HepG2 (cell line): Measurements from ENCODE around the gene TBC1D20. TPM values are rescaled to one million over a fixed set of nuclear protein-coding genes. Genes with fewer than 3 reads are reported as not detected.
A peak's percentile ranks its signal among the peaks of the same experiment; 100 is the strongest.

Experiments
- AHR ChIP-seq: IDR thresholded peaks from 2 replicates; pipeline ENCODE4 v1.6.1; 2018; ENCODE audit warnings: missing genetic modification reagents, missing compliant biosample characterization
- CCDC6 ChIP-seq: sonication (generic); formaldehyde crosslinking; IDR thresholded peaks from 2 replicates; pipeline ENCODE4 v1.8.1; 2022; ENCODE audit warnings: mild to moderate bottlenecking, missing genetic modification reagents, moderate library complexity
- FIP1L1 ChIP-seq: fragments of 200-400 bp; formaldehyde crosslinking; IDR thresholded peaks from 2 replicates; pipeline ENCODE4 v1.6.1; 2018; ENCODE audit warnings: low read depth, mild to moderate bottlenecking, low read length, moderate library complexity, borderline replicate concordance; ENCODE audit not compliant: insufficient read depth
- HNF4G ChIP-seq, 2 experiments: sonication (generic) in 1 of 2; formaldehyde crosslinking in 1 of 2; IDR thresholded peaks; 2 replicates each; pipeline versions ENCODE4 v1.4.0 to v1.6.1; 2011 to 2020; ENCODE audit warnings: borderline replicate concordance in 2 of 2, low read depth in 2 of 2, mild to moderate bottlenecking in 2 of 2, low read length in 1 of 2, missing genetic modification reagents in 1 of 2, moderate library complexity in 1 of 2
- MZF1 ChIP-seq: sonication (generic); formaldehyde crosslinking; IDR thresholded peaks from 2 replicates; pipeline ENCODE4 v1.8.1; 2023; ENCODE audit warnings: mild to moderate bottlenecking, missing genetic modification reagents, borderline replicate concordance
- SALL2 ChIP-seq: sonication (generic); formaldehyde crosslinking; IDR thresholded peaks from 2 replicates; pipeline ENCODE4 v1.8.1; 2023; ENCODE audit warnings: mild to moderate bottlenecking, missing genetic modification reagents, inconsistent platforms
- ZNF451 ChIP-seq: sonication (generic); formaldehyde crosslinking; IDR thresholded peaks from 2 replicates; pipeline ENCODE4 v1.5.0; 2020; ENCODE audit warnings: mild to moderate bottlenecking, missing genetic modification reagents
- ZNF589 ChIP-seq: sonication (generic); formaldehyde crosslinking; conservative IDR thresholded peaks from 2 replicates; pipeline ENCODE4 v1.8.0; 2022; ENCODE audit warnings: mild to moderate bottlenecking, moderate library complexity, missing genetic modification reagents
- ZNF646 ChIP-seq: sonication (generic); formaldehyde crosslinking; IDR thresholded peaks from 2 replicates; pipeline ENCODE4 v1.9.0; 2021; ENCODE audit warnings: mild to moderate bottlenecking, missing genetic modification reagents
- ZNF720 ChIP-seq: sonication (generic); formaldehyde crosslinking; IDR thresholded peaks from 2 replicates; pipeline ENCODE4 v1.4.0; 2020; ENCODE audit warnings: missing genetic modification reagents
- polyA plus RNA-seq, 8 experiments: library from polyadenylated mRNA; depleted of rRNA in 3 of 8; stranded (reverse) in 7 of 8; unstranded in 1 of 8; fragments of >200 nt; fragmentation: Illumina TruSeq in 4 of 8; extraction: Trizol in 4 of 8; gene quantifications; 2 replicates each; pipeline versions ENCODE4 v1.2.1 to v1.2.3, GENCODE V29; 2011 to 2016; ENCODE audit warnings: low read depth in 4 of 8, missing spikeins in 1 of 8, mixed read lengths in 1 of 8; ENCODE audit not compliant: insufficient read depth in 1 of 8
- total RNA-seq, 5 experiments: library from RNA; depleted of rRNA; stranded (reverse); fragments of >200 nt; fragmentation: Illumina TruSeq; extraction: Trizol; gene quantifications; 2 replicates each; pipeline ENCODE4 v1.2.3, GENCODE V29; 2016; ENCODE audit warnings: low read depth in 1 of 5
- TF ChIP-seq, protein P1 (sequence below): sonication (generic); formaldehyde crosslinking; IDR thresholded peaks from 2 replicates; pipeline ENCODE4 v1.5.1; 2020; ENCODE audit warnings: mild to moderate bottlenecking, missing genetic modification reagents
- TF ChIP-seq, protein P2 (sequence below): fragments of 450-650 bp; IDR thresholded peaks from 2 replicates; pipeline ENCODE4 v1.6.1; 2017; ENCODE audit warnings: mild to moderate bottlenecking
- TF ChIP-seq, protein P3 (sequence below): sonication (generic); formaldehyde crosslinking; IDR thresholded peaks from 2 replicates; pipeline ENCODE4 v1.5.1; 2020; ENCODE audit warnings: missing genetic modification reagents, mild to moderate bottlenecking, borderline replicate concordance

TBC1D20 gene
- total and polyA plus RNA-seq, 2 of the 13 experiments (the other 11 are each of a cell fraction or from before 2014, with no cell fraction given): 36.6 to 47.1 TPM

DNA sequence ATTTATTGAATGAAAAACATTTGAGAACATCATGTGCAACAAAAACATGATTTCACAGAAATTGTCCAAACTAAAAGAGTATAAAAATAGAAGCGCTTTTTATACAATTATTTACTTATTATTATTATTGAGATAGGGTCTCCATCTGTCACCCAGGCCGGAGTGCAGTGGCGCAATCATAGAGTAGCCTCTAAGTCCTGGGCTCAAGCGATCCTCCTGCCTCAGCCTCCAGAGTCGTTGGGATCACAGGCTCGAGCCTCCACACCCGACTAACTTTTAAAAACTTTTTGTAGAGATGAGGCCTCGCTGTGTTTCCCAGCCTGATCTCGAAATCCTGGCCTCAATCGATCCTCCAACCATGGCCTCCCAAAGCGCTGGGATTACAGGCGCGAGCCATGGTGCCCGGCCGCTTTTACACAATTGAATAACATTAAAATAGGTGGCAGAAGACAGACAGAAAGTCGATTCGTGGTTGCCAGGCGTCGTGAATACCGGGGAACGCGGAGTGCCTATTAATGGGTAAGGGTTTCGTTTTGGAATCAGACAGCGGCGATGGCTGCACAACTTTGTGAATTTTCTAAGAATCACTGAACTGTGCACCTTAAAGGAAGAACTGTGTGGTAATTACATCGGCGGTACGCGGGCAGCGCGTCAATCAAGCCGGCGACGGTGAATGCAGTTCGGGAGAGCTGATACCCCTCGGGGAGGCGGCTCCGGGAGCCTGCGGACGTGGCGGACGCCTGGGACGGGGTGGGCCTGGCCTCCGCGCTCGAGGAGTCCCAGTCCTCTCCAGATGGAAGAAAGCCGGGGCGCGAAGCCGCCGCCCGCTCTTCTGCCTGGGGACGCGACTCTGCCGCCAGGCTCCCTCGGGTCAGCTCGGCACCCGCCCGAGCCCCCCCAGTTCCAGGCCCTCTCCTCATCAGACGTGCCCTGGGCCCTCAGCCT is 807 bp downstream of the TBC1D20 start (continued):
- TF ChIP-seq ZNF589 (CRISPR knock-in tag): no peak; the same call in 1 of the 2 replicates
- TF ChIP-seq FIP1L1: no peak
- TF ChIP-seq, protein P1, sequence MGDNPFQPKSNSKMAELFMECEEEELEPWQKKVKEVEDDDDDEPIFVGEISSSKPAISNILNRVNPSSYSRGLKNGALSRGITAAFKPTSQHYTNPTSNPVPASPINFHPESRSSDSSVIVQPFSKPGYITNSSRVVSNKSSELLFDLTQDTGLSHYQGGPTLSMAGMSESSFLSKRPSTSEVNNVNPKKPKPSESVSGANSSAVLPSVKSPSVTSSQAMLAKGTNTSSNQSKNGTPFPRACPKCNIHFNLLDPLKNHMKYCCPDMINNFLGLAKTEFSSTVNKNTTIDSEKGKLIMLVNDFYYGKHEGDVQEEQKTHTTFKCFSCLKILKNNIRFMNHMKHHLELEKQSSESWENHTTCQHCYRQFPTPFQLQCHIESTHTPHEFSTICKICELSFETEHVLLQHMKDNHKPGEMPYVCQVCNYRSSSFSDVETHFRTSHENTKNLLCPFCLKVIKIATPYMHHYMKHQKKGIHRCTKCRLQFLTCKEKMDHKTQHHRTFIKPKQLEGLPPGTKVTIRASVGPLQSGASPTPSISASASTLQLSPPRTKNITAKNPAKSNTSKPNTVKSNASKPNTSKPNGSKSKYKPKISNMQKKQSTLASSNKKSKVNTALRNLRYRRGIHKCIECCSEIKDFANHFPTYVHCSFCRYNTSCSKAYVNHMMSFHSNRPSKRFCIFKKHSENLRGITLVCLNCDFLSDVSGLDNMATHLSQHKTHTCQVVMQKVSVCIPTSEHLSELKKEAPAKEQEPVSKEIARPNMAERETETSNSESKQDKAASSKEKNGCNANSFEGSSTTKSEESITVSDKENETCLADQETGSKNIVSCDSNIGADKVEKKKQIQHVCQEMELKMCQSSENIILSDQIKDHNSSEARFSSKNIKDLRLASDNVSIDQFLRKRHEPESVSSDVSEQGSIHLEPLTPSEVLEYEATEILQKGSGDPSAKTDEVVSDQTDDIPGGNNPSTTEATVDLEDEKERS (CRISPR knock-in tag): peak; percentile 41; the same call in 1 of the 2 replicates
- peak; percentile 61; the same call in 1 of the 2 replicates for TF ChIP-seq AHR (CRISPR knock-in tag)
- no peak for TF ChIP-seq ZNF646 (CRISPR knock-in tag)
- TF ChIP-seq SALL2 (CRISPR knock-in tag): no peak
- no peak for TF ChIP-seq ZNF720 (CRISPR knock-in tag)
- TF ChIP-seq, protein P2, sequence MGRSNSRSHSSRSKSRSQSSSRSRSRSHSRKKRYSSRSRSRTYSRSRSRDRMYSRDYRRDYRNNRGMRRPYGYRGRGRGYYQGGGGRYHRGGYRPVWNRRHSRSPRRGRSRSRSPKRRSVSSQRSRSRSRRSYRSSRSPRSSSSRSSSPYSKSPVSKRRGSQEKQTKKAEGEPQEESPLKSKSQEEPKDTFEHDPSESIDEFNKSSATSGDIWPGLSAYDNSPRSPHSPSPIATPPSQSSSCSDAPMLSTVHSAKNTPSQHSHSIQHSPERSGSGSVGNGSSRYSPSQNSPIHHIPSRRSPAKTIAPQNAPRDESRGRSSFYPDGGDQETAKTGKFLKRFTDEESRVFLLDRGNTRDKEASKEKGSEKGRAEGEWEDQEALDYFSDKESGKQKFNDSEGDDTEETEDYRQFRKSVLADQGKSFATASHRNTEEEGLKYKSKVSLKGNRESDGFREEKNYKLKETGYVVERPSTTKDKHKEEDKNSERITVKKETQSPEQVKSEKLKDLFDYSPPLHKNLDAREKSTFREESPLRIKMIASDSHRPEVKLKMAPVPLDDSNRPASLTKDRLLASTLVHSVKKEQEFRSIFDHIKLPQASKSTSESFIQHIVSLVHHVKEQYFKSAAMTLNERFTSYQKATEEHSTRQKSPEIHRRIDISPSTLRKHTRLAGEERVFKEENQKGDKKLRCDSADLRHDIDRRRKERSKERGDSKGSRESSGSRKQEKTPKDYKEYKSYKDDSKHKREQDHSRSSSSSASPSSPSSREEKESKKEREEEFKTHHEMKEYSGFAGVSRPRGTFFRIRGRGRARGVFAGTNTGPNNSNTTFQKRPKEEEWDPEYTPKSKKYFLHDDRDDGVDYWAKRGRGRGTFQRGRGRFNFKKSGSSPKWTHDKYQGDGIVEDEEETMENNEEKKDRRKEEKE: no peak
- TF ChIP-seq HNF4G (IDR thresholded peaks at IDR 0.05; ENCODE audit: borderline replicate concordance, low read depth, low read length): peak; percentile 9; the same call in 1 of the 2 replicates
- TF ChIP-seq HNF4G (CRISPR knock-in tag; IDR thresholded peaks at IDR 0.05; ENCODE audit: borderline replicate concordance, low read depth): no peak
- TF ChIP-seq, protein P3, sequence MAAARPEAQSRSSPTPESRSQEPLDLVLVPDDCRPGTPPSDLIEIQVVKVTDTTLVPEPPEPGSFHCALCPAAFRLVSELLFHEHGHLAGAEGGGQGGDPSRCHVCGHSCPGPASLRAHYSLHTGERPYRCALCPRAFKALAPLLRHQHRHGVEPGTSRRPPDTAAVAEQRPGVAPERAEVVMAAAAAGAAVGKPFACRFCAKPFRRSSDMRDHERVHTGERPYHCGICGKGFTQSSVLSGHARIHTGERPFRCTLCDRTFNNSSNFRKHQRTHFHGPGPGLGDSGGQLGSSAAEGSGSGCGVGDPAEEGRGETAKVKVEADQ (CRISPR knock-in tag): no peak
- TF ChIP-seq MZF1 (CRISPR knock-in tag): no peak
- no peak for TF ChIP-seq CCDC6
- TF ChIP-seq ZNF451 (CRISPR knock-in tag): no peak
